GM19240 (cell line): Measurements from ENCODE around the gene OR12D3.
"Not testable (repeated sequence)": the region's sequence is repeated elsewhere in the genome, so short reads cannot be mapped to it uniquely, and the experiment has no call there.

Experiments used
- DNase-seq: peaks from one replicate; pipeline ENCODE4 v3.0.0; 2011; ENCODE audit warnings: low spot score; ENCODE audit not compliant: insufficient read length

OR12D3 gene, protein sequence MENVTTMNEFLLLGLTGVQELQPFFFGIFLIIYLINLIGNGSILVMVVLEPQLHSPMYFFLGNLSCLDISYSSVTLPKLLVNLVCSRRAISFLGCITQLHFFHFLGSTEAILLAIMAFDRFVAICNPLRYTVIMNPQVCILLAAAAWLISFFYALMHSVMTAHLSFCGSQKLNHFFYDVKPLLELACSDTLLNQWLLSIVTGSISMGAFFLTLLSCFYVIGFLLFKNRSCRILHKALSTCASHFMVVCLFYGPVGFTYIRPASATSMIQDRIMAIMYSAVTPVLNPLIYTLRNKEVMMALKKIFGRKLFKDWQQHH

DNA sequence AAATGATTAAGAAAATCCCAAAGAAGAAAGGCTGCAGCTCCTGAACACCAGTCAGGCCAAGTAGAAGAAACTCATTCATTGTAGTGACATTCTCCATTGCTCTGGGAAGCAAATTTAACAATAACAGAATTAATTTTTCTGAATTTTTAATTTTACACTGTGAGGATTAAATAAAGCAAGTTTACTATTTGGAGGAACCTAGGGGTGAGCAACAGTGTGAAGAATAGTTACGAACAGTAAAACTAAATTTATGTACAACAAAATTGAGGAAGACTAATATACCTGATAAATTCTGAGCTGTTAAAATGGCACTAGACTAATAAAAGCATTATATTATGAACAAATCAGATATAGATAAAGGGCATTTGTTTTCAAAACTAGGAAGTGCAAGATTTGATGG, at the start of gene OR12D3:
Gene OR12D3 (minus strand): TSS at position 101 of the 400 bp plus-strand sequence. CDS start 4 bp downstream, at position 97.
- DNase-seq: no peak

DNA sequence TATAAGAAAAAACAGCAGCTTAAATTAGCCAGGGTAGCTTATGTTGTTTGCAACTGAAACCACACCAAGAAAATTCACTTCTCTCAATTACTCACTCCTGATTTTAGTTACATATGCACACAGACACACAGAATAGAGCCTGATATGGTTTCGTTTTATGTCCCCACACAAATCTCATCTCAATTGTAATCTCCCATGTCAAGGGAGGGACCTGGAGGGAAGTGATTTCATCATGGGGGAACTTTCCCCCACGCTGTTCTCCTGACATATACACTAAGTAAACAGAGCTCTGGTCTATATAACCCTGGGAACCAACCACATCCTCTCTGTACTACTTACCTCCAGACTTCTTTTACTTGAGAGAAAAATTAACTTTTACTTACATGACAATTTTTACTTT, 49.5 kb upstream of the OR12D3 start:
- no peak for DNase-seq

DNA sequence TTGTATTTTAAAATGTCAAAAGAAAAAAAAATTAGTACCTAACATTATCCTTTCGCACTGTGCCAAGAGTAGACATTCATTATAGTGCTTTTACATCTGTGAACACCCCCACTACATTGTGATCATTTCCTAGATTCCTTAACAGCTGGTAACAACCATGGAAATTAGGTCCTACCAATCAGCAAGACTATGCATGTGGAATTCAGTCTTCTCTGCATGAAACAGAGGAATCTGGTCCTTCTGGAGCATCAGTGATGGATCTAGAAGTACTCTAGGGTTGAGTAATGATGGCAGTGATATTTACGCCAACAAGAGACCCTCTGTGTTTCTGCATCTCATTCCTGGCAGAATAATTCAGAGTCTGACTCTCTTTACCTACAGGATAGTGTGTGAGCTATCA, 49.1 kb upstream of the OR12D3 start:
- DNase-seq: no peak

DNA sequence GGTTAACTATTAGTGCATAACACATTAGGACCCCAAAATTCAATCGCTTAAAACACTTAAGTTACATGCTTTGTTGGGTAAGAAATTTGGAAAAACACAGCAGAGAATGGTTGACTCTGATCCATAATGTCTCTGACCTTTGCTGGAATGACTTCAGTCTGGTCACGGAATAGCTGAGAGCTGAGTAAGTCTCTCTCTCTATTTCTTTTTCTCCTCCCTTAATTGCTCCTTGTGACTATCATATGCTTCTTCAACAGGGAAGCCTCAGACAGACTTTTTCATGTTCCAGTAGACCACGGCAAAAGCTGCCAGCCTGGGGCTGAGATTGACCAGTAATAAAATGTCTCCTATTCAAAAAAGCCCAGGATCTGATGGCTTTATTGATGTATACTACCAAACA, 44.4 kb upstream of the OR12D3 start:
- DNase-seq: no peak

DNA sequence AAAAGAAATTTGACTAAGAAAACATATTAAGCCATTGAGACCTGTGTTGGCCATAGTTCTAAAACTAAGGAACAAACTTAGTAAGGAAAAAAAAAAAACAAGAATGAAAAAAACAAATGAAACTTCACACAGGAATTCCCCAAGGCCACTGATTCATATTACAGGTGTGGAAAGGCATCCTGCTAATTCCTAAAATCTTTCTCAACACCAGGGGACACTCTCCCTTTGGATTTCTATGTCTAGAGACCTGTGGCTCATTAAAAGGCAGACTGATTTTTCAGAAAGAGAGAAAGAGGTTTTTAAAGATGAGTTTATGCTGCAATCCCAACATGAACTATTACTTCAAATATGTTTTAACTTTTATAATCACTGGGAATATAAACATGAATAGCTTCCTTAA, 39.5 kb upstream of the OR12D3 start, which contains the start of gene OR12D1:
Gene OR12D1 (plus strand): TSS at position 341 of the 400 bp plus-strand sequence.
- no peak for DNase-seq

DNA sequence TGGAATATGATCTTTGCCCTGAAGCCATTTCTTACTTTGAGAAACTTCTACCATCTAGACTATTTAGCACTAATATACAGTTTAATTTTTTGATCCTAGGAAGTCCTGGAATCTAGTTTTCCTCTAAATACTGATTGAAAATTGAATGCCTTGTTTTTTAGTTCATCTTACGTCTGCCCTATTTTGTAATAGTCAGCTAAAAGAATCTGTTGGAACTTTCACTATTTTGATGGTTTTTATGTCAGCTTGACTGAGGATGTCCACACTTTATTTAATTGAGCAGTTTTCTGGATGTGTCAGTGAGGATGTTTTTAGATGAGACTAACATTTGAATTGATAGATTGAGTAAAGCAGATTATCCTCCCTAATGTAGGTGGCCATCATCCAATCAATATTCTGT, 28.7 kb upstream of the OR12D3 start:
- no peak for DNase-seq

DNA sequence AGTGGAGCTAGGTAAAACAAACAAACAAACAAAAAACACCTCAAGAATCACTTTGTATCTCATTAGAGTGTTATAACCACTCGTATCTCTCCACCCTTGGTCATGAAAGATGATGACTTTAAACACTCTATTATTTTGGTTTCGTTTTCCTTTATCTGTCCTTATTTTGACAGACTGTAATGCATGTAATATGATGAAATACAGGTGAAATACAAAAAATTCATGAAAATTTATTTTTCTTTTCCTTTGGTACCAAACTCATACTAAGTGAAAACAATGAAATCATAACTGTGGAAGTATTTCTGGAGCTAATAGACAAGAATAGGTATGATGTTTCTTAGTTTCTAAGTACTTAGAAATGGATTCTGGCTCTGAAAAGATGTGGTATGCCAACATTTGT, 24.4 kb upstream of the OR12D3 start:
- no peak for DNase-seq

DNA sequence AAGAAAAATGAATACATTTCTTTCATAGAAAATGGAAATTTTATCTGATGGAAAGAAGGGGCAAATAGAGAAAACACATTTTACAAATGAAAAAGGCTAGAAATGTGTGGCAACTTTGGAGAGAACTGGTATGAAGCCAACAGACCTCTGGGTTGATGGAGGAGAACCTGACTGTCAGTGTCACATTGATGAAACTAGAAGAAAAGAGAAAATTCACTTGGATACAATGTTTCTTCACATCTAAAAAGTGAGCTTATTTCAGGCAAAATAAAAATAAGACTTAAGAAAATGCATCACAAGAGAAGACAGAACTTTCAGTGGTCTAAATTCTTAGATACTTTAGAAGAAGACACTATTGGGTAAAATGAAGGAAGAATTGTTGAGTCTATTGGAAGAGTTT, 20.2 kb upstream of the OR12D3 start, which contains the start of gene OR12D2:
Gene OR12D2 (plus strand): TSS at position 301 of the 400 bp plus-strand sequence. CDS start 1,069 bp downstream, outside the sequence.
- no peak for DNase-seq

DNA sequence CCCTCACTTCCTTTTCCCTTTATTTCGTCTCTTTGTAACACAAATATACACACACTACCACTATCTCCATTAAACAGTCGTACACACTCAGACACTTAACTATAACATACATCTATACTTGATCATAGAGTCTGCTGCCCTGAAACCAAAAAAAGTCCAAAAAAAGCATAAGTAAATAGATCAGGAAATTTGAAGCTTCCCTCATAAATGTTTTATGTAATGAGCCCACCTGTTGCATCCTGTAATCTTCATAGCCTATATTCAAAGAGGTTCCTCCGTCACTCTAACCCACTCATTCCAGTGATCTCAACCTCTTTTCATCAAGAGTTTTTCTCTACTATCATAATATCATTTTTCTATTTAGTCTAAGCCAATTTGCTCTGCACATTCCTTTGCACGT, 13.4 kb upstream of the OR12D3 start:
- DNase-seq: no peak

DNA sequence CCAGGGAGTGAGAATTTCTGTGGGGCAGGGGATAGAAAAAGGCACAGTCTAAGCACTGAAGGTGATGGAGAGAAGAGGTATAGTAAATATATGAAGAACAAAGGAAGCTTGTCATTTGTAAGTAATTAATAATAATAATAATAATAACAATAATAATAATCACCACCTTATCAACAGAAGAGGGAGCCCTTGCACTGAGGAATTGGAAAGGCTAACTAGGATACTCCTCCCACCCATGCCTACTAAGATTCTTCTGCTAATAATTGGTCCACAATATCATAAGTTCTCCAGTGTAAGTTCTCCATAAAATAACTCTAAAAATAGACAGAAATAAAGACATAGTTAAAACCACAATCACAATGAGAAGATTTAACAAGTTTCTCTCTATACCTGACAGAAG, 912 bp upstream of the OR12D3 start:
- DNase-seq: no peak

DNA sequence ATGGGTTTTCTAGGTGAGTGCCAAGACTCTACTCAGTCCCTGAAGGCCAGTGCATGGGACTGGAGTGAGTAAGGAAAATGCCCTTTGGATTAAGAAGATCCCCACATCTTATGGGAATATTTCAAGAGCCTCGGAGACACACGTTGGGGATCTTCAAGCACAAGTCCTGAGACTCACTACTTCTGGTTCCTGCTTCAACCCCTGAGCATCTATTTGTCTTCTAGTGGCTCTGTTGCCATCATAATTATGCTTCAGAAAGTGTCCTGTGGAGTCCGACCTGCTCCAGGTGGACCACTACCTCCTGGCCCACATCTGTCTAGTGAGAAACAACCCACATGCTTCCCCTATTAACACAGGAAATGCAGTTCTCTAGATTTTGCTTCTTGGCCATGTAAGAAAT, 6.3 kb downstream of the OR12D3 start, which contains the start of gene OR5V1:
Gene OR5V1 (minus strand): TSS at position 101 of the 400 bp plus-strand sequence. CDS start 12,670 bp downstream, outside the sequence.
- no peak for DNase-seq

DNA sequence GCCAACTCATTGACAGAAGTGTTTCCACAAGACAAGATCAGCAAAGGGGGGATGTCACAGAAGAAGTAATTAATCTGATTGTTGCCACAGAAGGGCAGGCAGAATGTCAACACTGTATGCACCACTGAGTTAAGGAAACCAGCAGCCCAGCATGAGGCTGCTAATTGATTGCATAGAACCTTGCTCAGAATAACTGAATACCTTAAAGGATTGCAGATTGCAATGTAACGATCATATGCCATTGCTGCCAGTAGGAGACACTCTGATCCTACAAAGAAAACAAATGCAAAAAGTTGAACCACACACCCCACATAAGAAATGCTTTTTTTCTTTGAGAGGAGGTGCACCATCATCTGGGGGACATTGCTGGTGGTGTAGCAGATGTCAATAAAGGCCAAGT, 19.5 kb downstream of the OR12D3 start:
- DNase-seq: no peak

DNA sequence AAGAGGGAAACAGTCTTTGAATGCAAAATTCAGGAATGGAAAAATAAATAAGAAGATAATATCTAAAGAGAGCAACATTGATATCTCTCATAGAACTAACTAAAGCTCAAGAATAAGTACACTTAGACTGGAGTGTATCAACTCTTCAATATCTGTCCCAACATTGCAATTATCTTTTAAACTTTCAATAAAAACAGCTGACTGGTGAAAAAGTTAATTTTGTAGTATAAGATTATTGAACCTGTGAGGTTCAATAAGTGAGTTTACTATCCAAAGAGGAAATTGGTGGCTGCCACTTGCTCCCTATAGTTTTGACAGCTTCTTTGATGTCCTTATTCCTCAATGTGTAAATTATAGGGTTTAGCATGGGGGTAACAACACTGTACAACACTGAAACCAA, 20.1 kb downstream of the OR12D3 start:
- DNase-seq: no peak

DNA sequence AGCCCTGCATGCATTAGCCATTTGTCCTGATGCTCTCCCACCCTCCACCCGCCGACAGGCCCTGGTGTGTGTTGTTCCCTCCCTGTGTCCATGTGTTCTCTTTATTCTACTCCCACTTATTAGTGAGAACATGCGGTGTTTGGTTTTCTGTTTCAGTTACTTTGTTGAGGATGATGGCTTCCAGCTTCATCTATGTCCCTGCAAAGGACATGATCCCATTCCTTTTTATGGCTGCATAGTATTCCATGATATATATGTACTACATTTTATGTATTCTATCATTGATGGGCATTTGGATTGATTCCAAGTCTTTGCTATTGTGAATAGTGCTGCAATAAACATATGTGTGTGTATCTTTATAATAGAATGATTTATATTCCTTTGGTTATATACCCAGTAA, 25.7 kb downstream of the OR12D3 start:
- not testable (repeated sequence) for DNase-seq

DNA sequence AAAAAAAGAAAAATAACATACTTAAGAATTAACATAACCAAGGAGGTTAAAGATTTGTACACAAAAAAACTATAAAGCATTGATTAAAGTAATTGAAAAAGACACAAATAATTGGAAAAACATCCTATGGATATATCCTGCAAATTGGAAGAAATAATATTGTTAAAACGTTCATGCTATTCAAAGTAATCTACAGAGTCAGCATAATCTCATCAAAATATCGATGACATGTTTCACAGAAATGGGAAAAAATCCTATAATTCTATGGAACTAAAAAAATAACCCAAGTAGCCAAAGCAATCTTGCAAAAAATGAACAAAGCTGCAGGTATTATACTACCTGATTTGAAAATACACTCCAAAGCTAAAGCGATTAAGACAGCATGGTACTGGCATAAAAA, 29.7 kb downstream of the OR12D3 start:
- no peak for DNase-seq

DNA sequence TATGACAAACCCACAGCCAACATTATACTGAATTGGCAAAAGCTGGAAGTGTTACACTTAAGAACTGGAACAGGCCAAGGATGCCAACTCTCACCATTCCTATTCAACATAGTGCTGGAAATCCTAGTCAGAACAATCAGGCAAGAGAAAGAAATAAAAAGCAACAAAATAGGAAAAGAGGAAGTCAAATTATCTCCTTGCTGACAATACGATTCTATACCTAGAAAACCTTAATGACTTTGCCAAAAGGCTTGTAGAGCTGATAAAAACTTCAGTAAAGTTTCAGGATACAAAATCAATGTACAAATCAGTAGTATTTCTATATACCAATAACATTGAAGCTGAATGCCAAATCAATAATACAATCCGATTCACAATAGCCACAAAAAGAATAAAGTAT, 38.8 kb downstream of the OR12D3 start:
- DNase-seq: no peak

DNA sequence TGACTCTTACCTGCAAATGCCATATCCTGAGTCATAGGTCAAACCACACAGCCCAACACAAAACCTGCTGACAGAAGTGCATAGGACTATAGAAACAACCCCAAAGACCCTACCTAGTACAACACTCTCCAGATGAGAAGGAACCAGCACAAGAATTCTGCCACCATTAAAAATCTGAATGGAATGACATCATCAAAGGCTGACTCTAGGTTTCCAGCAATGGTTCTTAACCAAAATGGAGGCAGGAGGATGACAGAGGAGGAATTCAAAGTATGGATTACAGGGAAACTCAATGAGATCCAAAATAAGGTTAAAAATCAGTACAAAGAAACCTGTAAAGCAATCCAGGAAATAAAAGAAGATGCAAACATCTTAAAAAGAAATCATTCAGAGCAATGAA, 42.4 kb downstream of the OR12D3 start:
- no peak for DNase-seq

DNA sequence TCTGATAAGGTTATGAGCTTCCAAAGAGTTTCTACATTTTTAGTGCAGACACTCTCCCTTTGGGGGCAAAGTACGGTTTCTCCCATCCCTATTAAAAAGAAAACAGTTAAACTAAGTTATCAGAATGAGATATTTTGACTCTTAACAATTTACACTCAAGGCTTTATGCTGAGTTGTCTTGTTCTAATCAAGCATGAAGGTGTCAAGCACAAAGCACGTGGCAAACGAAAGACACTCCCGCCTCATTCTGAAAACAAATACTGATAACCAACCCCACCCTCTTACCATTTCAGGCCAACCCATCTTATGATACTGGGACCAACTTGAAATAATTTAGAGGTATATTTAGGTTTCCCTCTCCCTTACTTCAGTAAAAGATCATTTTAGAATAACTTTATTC, 49.3 kb downstream of the OR12D3 start:
- no peak for DNase-seq
